H1 (cell line): ENCODE results near the gene RAB11B. TPM values are rescaled to one million over a fixed set of nuclear protein-coding genes. Genes with fewer than 3 reads are reported as not detected.

Experiments used
- CTCF ChIA-PET: fragments of 300-600 bp; sonication (Branson Sonifier 250); formaldehyde crosslinking; loops from one replicate; lab custom pipeline; 2021; ENCODE audit not compliant: partially characterized antibody; lab: Charles Lee
- POLR2A ChIA-PET: fragments of 300-600 bp; sonication (Branson Sonifier 250); formaldehyde crosslinking; loops from one replicate; lab custom pipeline; 2021; ENCODE audit warnings: inconsistent platforms; ENCODE audit not compliant: partially characterized antibody; lab: Charles Lee
- DNase-seq, 2 experiments: peaks; one replicate each; pipeline versions ENCODE4 v3.0.0 to v3.0.0-alpha.2; 2010 to 2022; ENCODE audit warnings: low spot score in 2 of 2, low read depth in 1 of 2, mixed read lengths in 1 of 2
- FAIRE-seq: peaks from 2 replicates; lab custom pipeline; 2011; peaks lifted over from hg19 to GRCh38; lab: Jason Lieb, UNC
- H2AFZ ChIP-seq: 2 replicates; pipeline ENCODE4 v1.8.1; 2012; ENCODE audit warnings: low read length, inconsistent platforms
- H2AK5ac ChIP-seq: 2 replicates; pipeline ENCODE4 v1.6.1; 2013; ENCODE audit warnings: low read depth, low read length
- H2BK120ac ChIP-seq: replicated peaks from 2 replicates; pipeline ENCODE3; 2013; ENCODE audit warnings: low read depth, low read length, inconsistent platforms
- H2BK12ac ChIP-seq: 2 replicates; pipeline ENCODE4 v1.6.1; 2013; ENCODE audit warnings: low read depth, low read length
- H2BK15ac ChIP-seq: 2 replicates; pipeline ENCODE4 v1.6.1; 2013; ENCODE audit warnings: low read length
- H2BK20ac ChIP-seq: 2 replicates; pipeline ENCODE4 v1.6.1; 2013; ENCODE audit warnings: low read length
- H2BK5ac ChIP-seq: 2 replicates; pipeline ENCODE4 v1.6.1; 2013; ENCODE audit warnings: low read depth, low read length
- H3K14ac ChIP-seq: 2 replicates; pipeline ENCODE4 v1.6.1; 2013; ENCODE audit warnings: inconsistent platforms; ENCODE audit not compliant: insufficient read length
- H3K18ac ChIP-seq: 2 replicates; pipeline ENCODE4 v1.6.1; 2013; ENCODE audit warnings: low read length; ENCODE audit errors: extremely low read depth
- H3K23ac ChIP-seq: 2 replicates; pipeline ENCODE4 v1.6.1; 2013; ENCODE audit warnings: inconsistent platforms; ENCODE audit not compliant: insufficient read length
- H3K23me2 ChIP-seq: 2 replicates; pipeline ENCODE4 v1.6.1; 2013; ENCODE audit warnings: low read depth, low read length
- H3K27ac ChIP-seq: 2 replicates; pipeline ENCODE4 v1.6.1; 2011; ENCODE audit warnings: low read depth, low read length, inconsistent platforms
- H3K27me3 ChIP-seq, 4 experiments: replicated peaks in 1 of 4; 1 replicate in 1 of 4; 2 replicates in 3 of 4; pipeline versions ENCODE4 v1.6.1 to v1.8.1; 2011 to 2013; ENCODE audit warnings: low read length in 3 of 4, mild to moderate bottlenecking in 3 of 4, inconsistent platforms in 2 of 4, mixed read lengths in 2 of 4, moderate library complexity in 1 of 4; ENCODE audit not compliant: control insufficient read depth in 3 of 4, insufficient read depth in 3 of 4; ENCODE audit errors: extremely low read depth in 1 of 4
- H3K36me3 ChIP-seq, 4 experiments: 2 replicates each; pipeline versions ENCODE4 v1.6.1 to v1.8.1; 2011 to 2013; ENCODE audit warnings: mild to moderate bottlenecking in 4 of 4, low read length in 3 of 4, moderate library complexity in 2 of 4, control low read depth in 1 of 4, inconsistent platforms in 1 of 4; ENCODE audit not compliant: insufficient read depth in 4 of 4, control insufficient read depth in 2 of 4
- H3K4ac ChIP-seq: replicated peaks from 2 replicates; pipeline ENCODE3; 2013; ENCODE audit warnings: low read length, low read depth, mixed read lengths, inconsistent platforms; ENCODE audit not compliant: insufficient read length
- H3K4me1 ChIP-seq, 4 experiments: replicated peaks in 1 of 4; 1 replicate in 1 of 4; 2 replicates in 3 of 4; pipeline versions ENCODE4 v1.6.1 to v1.8.1; 2011 to 2013; ENCODE audit warnings: low read length in 3 of 4, inconsistent platforms in 2 of 4, mixed read lengths in 1 of 4; ENCODE audit not compliant: insufficient read depth in 4 of 4, control insufficient read depth in 3 of 4
- H3K4me2 ChIP-seq, 2 experiments: 2 replicates each; pipeline versions ENCODE4 v1.6.1 to v1.8.1; 2011 to 2013; ENCODE audit warnings: low read depth in 2 of 2, low read length in 2 of 2, control low read depth in 1 of 2, inconsistent platforms in 1 of 2, mild to moderate bottlenecking in 1 of 2; ENCODE audit not compliant: insufficient read depth in 1 of 2
- H3K4me3 ChIP-seq, 4 experiments: fragments of 200-600, 300-600 bp in 1 of 4; sonication (generic), shearing (Covaris generic), sonication (Bioruptor Twin) in 1 of 4; 2 replicates each; pipeline versions ENCODE4 v1.5.1 to v1.8.1; 2011 to 2016; ENCODE audit warnings: low read length in 4 of 4, low read depth in 3 of 4, control low read depth in 2 of 4, inconsistent platforms in 2 of 4, mild to moderate bottlenecking in 2 of 4, mixed read lengths in 1 of 4, moderate library complexity in 1 of 4; ENCODE audit not compliant: insufficient read depth in 2 of 4; ENCODE audit errors: extremely low read depth in 1 of 4
- H3K56ac ChIP-seq: replicated peaks from 2 replicates; pipeline ENCODE3; 2013; ENCODE audit warnings: low read depth, mild to moderate bottlenecking, mixed read lengths, low read length, inconsistent platforms; ENCODE audit not compliant: insufficient read length
- H3K79me1 ChIP-seq: 2 replicates; pipeline ENCODE4 v1.6.1; 2013; ENCODE audit warnings: low read depth, low read length, control low read depth
- H3K79me2 ChIP-seq, 2 experiments: 2 replicates each; pipeline versions ENCODE4 v1.6.1 to v1.8.1; 2012 to 2013; ENCODE audit warnings: low read length in 2 of 2, mild to moderate bottlenecking in 2 of 2, inconsistent platforms in 1 of 2; ENCODE audit not compliant: insufficient read depth in 2 of 2, control insufficient read depth in 1 of 2
- H3K9ac ChIP-seq, 4 experiments: replicated peaks in 1 of 4; 1 replicate in 1 of 4; 2 replicates in 3 of 4; pipeline versions ENCODE4 v1.6.1 to v1.8.1; 2011 to 2013; ENCODE audit warnings: low read depth in 3 of 4, low read length in 3 of 4, control low read depth in 2 of 4, mild to moderate bottlenecking in 2 of 4, moderate library complexity in 2 of 4, inconsistent platforms in 1 of 4; ENCODE audit errors: extremely low read depth in 1 of 4
- H3K9me3 ChIP-seq, 2 experiments: 2 replicates each; pipeline versions ENCODE4 v1.6.1 to v1.8.1; 2012 to 2013; ENCODE audit warnings: mild to moderate bottlenecking in 2 of 2, moderate library complexity in 2 of 2, control low read depth in 1 of 2, inconsistent platforms in 1 of 2, low read depth in 1 of 2, low read length in 1 of 2, mixed read lengths in 1 of 2; ENCODE audit not compliant: insufficient read depth in 2 of 2
- H4K20me1 ChIP-seq, 2 experiments: replicated peaks in 1 of 2; 2 replicates each; pipeline versions ENCODE3 to v1.8.1; 2011 to 2013; ENCODE audit warnings: inconsistent platforms in 2 of 2, low read length in 2 of 2, mild to moderate bottlenecking in 1 of 2; ENCODE audit not compliant: insufficient read depth in 2 of 2, control insufficient read depth in 1 of 2
- H4K5ac ChIP-seq: 2 replicates; pipeline ENCODE4 v1.6.1; 2013; ENCODE audit warnings: low read length, low read depth, mixed read lengths, inconsistent platforms; ENCODE audit not compliant: insufficient read length
- H4K8ac ChIP-seq: 2 replicates; pipeline ENCODE4 v1.8.0; 2013; ENCODE audit warnings: mild to moderate bottlenecking, moderate library complexity, low read length, inconsistent platforms; ENCODE audit not compliant: insufficient read depth; ENCODE audit errors: extremely low read depth
- H4K91ac ChIP-seq: replicated peaks from 2 replicates; pipeline ENCODE3; 2013; ENCODE audit warnings: low read length, mixed read lengths, inconsistent platforms; ENCODE audit not compliant: insufficient read length
- CEBPB ChIP-seq: IDR thresholded peaks from 2 replicates; pipeline ENCODE4 v1.6.1; 2012; ENCODE audit warnings: low read depth, low read length
- CHD1 ChIP-seq: IDR thresholded peaks from 2 replicates; pipeline ENCODE4 v1.6.1; 2012; ENCODE audit warnings: low read depth, low read length, improper control_type of control experiment
- GABPA ChIP-seq: IDR thresholded peaks from 2 replicates; pipeline ENCODE4 v1.6.1; 2011; ENCODE audit warnings: mild to moderate bottlenecking, low read length, moderate library complexity, borderline replicate concordance; ENCODE audit not compliant: insufficient read depth
- JUND ChIP-seq: IDR thresholded peaks from 2 replicates; pipeline ENCODE4 v1.6.1; 2011; ENCODE audit warnings: mild to moderate bottlenecking, improper control_type of control experiment, low read length
- KDM5A ChIP-seq: fragments of 200-600 bp; IDR thresholded peaks from 2 replicates; pipeline ENCODE4 v1.7.1; 2012; ENCODE audit warnings: mild to moderate bottlenecking, low read length, inconsistent platforms, mixed read lengths
- RBBP5 ChIP-seq: IDR thresholded peaks from 2 replicates; pipeline ENCODE4 v1.7.1; 2012; ENCODE audit warnings: low read depth, mild to moderate bottlenecking, inconsistent platforms, low read length, moderate library complexity, borderline replicate concordance
- SAP30 ChIP-seq: fragments of 300-600 bp; sonication (generic); IDR thresholded peaks from 2 replicates; pipeline ENCODE4 v1.7.1; 2012; ENCODE audit warnings: low read length, moderate library complexity, mild to moderate bottlenecking, inconsistent platforms; ENCODE audit not compliant: insufficient read depth, insufficient replicate concordance
- TAF1 ChIP-seq: IDR thresholded peaks from 2 replicates; pipeline ENCODE4 v1.6.1; 2011; ENCODE audit warnings: mild to moderate bottlenecking, low read depth, low read length
- TBP ChIP-seq: IDR thresholded peaks from 2 replicates; pipeline ENCODE4 v1.6.1; 2011; ENCODE audit warnings: low read depth, low read length, improper control_type of control experiment
- TEAD4 ChIP-seq: IDR thresholded peaks from 2 replicates; pipeline ENCODE4 v1.6.1; 2012; ENCODE audit warnings: low read depth, low read length, inconsistent platforms, mixed read lengths
- YY1 ChIP-seq: IDR thresholded peaks from 2 replicates; pipeline ENCODE4 v1.6.1; 2011; ENCODE audit warnings: low read depth, mild to moderate bottlenecking, low read length
- WGBS, 2 experiments: shearing (Covaris generic) in 1 of 2; methylation state at CpG; one replicate each; pipeline versions ENCODE4 v1.1.6 to v1.1.7; 2013 to 2015; ENCODE audit warnings: low lambda C conversion rate in 2 of 2, mixed read lengths in 2 of 2, inconsistent platforms in 1 of 2, low coverage in 1 of 2, missing lambda C conversion rate in 1 of 2; ENCODE audit not compliant: insufficient replicate concordance in 2 of 2, insufficient coverage in 1 of 2, insufficient read length in 1 of 2; ENCODE audit errors: extremely low coverage in 1 of 2, missing lambda C conversion rate in 1 of 2; 5-methylcytosine and 5-hydroxymethylcytosine counted together
- polyA plus RNA-seq, 7 experiments: library from polyadenylated mRNA; depleted of rRNA in 3 of 7; stranded (reverse) in 5 of 7; unstranded in 2 of 7; fragments of >200 nt in 5 of 7; fragments of 200-250 nt in 2 of 7; gene quantifications; 1 replicate in 5 of 7; 2 replicates in 1 of 7; 4 replicates in 1 of 7; pipeline versions ENCODE4 v1.2.1 to v1.2.3, GENCODE V29; 2011 to 2013; ENCODE audit warnings: missing spikeins in 2 of 7, mixed read lengths in 2 of 7
- total RNA-seq: library from RNA; stranded (reverse); fragmentation: NEBNext Ultra II Directional; extraction: Animal tissue kit (Norgen Biotek cat#: 25700); gene quantifications from 2 replicates; pipeline ENCODE4 v1.2.1, GENCODE V29; 2021

The RAB11B gene
- total and polyA plus RNA-seq, 2 of the 8 experiments (the other 6 are each of a cell fraction or from before 2014, with no cell fraction given): 50.2 to 85.8 TPM

- no peak for DNase-seq
- H2BK20ac ChIP-seq: no peak overlapping the region
- POLR2A ChIA-PET: interaction anchor here (0.9 to 2.3 kb wide), 7 partner anchors 8 to 35 kb away, joined by 3 to 11 read pairs (median 4); no protein-coding TSS in a partner anchor
- no peak overlapping the region for H2AK5ac ChIP-seq
- H3K23me2 ChIP-seq: peaks cover 17% of the 10 kb centered on the region; the same call in 1 of the 2 replicates
- H3K4me2 ChIP-seq: peak overlapping the region in 1 of 2 experiments; percentile 96; a peak in 1 of 4 replicates
- H2BK15ac ChIP-seq: no peak overlapping the region
- no peak overlapping the region for H3K4ac ChIP-seq
- no peaks in the 10 kb centered on the region for H4K20me1 ChIP-seq
- H3K9ac ChIP-seq: no peak overlapping the region
- no peak overlapping the region; the same call in 1 of the 2 replicates for H4K8ac ChIP-seq
- no peak for FAIRE-seq
- H3K27me3 ChIP-seq: peaks cover 0 to 26% (median 18%) of the 10 kb centered on the region in 4 experiments; a peak in 6 of 7 replicates
- WGBS, 2 experiments: 84% methylated on average over 11 of the region's 12 CpGs; no CpG with 5 or more reads in 1 of the 2 experiments
- H2BK5ac ChIP-seq: no peak overlapping the region
- H3K23ac ChIP-seq: no peak overlapping the region
- H3K56ac ChIP-seq: no peak overlapping the region
- no peak overlapping the region for H4K5ac ChIP-seq
- H3K79me1 ChIP-seq: no peaks in the 10 kb centered on the region; the same call in 1 of the 2 replicates
- no peak overlapping the region for H2BK12ac ChIP-seq
- no peak overlapping the region for H3K18ac ChIP-seq
- H4K91ac ChIP-seq: no peak overlapping the region
- H2BK120ac ChIP-seq: no peak overlapping the region
- H3K27ac ChIP-seq: no peak overlapping the region
- no peak overlapping the region for H3K4me3 ChIP-seq
- CTCF ChIA-PET: interaction anchor here (0.5 to 5.6 kb wide), 14 partner anchors 8 to 216 kb away, joined by 3 to 57 read pairs (median 4); no protein-coding TSS in a partner anchor
- H2AFZ ChIP-seq: no peak overlapping the region
- H3K9me3 ChIP-seq: no peaks in the 10 kb centered on the region
- peaks cover 0 to 12% (median 6%) of the 10 kb centered on the region in 4 experiments; a peak in 6 of 7 replicates for H3K4me1 ChIP-seq
- TF ChIP-seq RBBP5 (no peak), SAP30 (no peak), YY1 (no peak), KDM5A (no peak), TEAD4 (no peak), TAF1 (no peak), GABPA (no peak), CHD1 (no peak), CEBPB (no peak), TBP (no peak), JUND (no peak)
- H3K36me3 ChIP-seq: no peaks in the 10 kb centered on the region
- no peaks in the 10 kb centered on the region for H3K79me2 ChIP-seq
- H3K14ac ChIP-seq: no peak overlapping the region
Measured at GRCh38 chr19:8361921-8362793, 28.0 kb upstream of the RAB11B start.
